ENCODE data around the gene TMEM128.

Gene TMEM128

GRCh38 chr4:4288098-4288497, 40.1 kb upstream of the TMEM128 start:
- no peak overlapping the region for H2AFZ ChIP-seq (ENCODE audit: low read length)
- H3K4me3 ChIP-seq (ENCODE audit: low read depth, low read length, poor library complexity, severe bottlenecking): no peak overlapping the region
- no peak overlapping the region for H3K4me2 ChIP-seq (ENCODE audit: low read length)
- H3K27me3 ChIP-seq (ENCODE audit: insufficient read depth, low read length): no peaks in the 10 kb centered on the region
- peaks cover 22% of the 10 kb centered on the region for H3K79me2 ChIP-seq (ENCODE audit: insufficient read depth, low read length)
- TF ChIP-seq EZH2 (IDR thresholded peaks at IDR 0.05; ENCODE audit: borderline replicate concordance, low read length): no peak
- TF ChIP-seq, protein P1, sequence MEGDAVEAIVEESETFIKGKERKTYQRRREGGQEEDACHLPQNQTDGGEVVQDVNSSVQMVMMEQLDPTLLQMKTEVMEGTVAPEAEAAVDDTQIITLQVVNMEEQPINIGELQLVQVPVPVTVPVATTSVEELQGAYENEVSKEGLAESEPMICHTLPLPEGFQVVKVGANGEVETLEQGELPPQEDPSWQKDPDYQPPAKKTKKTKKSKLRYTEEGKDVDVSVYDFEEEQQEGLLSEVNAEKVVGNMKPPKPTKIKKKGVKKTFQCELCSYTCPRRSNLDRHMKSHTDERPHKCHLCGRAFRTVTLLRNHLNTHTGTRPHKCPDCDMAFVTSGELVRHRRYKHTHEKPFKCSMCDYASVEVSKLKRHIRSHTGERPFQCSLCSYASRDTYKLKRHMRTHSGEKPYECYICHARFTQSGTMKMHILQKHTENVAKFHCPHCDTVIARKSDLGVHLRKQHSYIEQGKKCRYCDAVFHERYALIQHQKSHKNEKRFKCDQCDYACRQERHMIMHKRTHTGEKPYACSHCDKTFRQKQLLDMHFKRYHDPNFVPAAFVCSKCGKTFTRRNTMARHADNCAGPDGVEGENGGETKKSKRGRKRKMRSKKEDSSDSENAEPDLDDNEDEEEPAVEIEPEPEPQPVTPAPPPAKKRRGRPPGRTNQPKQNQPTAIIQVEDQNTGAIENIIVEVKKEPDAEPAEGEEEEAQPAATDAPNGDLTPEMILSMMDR (IDR thresholded peaks at IDR 0.05; ENCODE audit: low read length): no peak
- no peaks in the 10 kb centered on the region for H3K9me2 ChIP-seq (ENCODE audit: low read depth, low read length)
- no peak overlapping the region for H3K9ac ChIP-seq (ENCODE audit: low read length)
- H3F3A ChIP-seq (ENCODE audit: insufficient read depth, low read length): no peaks in the 10 kb centered on the region
- H3K4me1 ChIP-seq (ENCODE audit: insufficient read depth, low read length, severe bottlenecking): peaks cover 39% of the 10 kb centered on the region
- peaks cover 37% of the 10 kb centered on the region for H3K36me3 ChIP-seq (ENCODE audit: insufficient read depth, low read length)
- no peaks in the 10 kb centered on the region for H3K9me3 ChIP-seq (ENCODE audit: low read length)
- H4K20me1 ChIP-seq (ENCODE audit: insufficient read depth, low read length): no peaks in the 10 kb centered on the region
- no peak overlapping the region for H3K27ac ChIP-seq (ENCODE audit: low read depth, low read length, poor library complexity, severe bottlenecking)

DNA sequence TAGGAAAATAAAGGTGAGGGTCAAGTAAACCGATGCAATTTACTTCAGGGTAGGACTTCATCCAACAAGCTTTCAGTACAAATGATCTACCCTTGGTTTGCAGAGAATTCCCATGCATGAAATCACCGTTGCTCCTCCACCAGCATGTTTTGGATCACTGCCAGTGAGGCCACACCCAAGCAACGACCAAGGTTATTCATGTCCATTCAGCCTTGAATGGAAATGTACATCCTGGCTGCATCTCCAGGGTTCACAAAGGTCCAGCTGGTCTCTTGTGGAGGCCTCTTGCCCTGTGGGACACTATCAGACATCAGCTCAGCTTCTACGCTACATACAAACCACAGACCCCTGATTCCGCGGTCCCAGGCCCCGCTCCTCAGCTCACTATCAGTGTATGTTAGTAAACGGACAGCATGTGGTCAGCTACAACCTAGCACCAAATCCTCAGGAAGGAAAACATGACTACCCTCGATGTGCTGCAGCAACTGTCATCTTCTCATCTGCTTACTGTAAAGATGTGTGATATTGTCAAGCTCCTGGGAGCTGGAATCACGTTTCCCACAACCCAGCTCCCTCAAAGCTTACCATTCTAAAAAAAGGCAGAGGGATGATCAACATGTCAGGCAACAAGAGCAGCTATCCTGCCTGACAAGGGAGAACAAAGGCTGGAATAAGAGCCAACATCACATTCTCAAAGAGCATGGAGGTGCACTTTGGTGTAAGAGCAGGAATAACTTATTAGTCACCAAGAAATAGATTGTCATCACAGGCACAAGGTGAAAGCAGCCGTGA, 37.0 kb upstream of the TMEM128 start:
- peaks cover 65% of the 10 kb centered on the region for H3K36me3 ChIP-seq (ENCODE audit: insufficient read depth, low read length)
- H3F3A ChIP-seq (ENCODE audit: insufficient read depth, low read length): no peaks in the 10 kb centered on the region
- no peak overlapping the region; the same call in 1 of the 2 replicates for H3K4me2 ChIP-seq (ENCODE audit: low read length)
- no peaks in the 10 kb centered on the region for H3K9me3 ChIP-seq (ENCODE audit: low read length)
- H3K9me2 ChIP-seq (ENCODE audit: low read depth, low read length): no peaks in the 10 kb centered on the region
- H3K9ac ChIP-seq (ENCODE audit: low read length): no peak overlapping the region
- TF ChIP-seq, protein P1 (IDR thresholded peaks at IDR 0.05; ENCODE audit: low read length): no peak
- no peak for TF ChIP-seq EZH2 (IDR thresholded peaks at IDR 0.05; ENCODE audit: borderline replicate concordance, low read length)
- no peak overlapping the region for H3K27ac ChIP-seq (ENCODE audit: low read depth, low read length, poor library complexity, severe bottlenecking)
- no peaks in the 10 kb centered on the region for H3K27me3 ChIP-seq (ENCODE audit: insufficient read depth, low read length)
- H4K20me1 ChIP-seq (ENCODE audit: insufficient read depth, low read length): no peaks in the 10 kb centered on the region
- H3K4me1 ChIP-seq (ENCODE audit: insufficient read depth, low read length, severe bottlenecking): peaks cover 31% of the 10 kb centered on the region
- H3K4me3 ChIP-seq (ENCODE audit: low read depth, low read length, poor library complexity, severe bottlenecking): no peak overlapping the region
- H3K79me2 ChIP-seq (ENCODE audit: insufficient read depth, low read length): peaks cover 22% of the 10 kb centered on the region
- no peak overlapping the region for H2AFZ ChIP-seq (ENCODE audit: low read length)

DNA sequence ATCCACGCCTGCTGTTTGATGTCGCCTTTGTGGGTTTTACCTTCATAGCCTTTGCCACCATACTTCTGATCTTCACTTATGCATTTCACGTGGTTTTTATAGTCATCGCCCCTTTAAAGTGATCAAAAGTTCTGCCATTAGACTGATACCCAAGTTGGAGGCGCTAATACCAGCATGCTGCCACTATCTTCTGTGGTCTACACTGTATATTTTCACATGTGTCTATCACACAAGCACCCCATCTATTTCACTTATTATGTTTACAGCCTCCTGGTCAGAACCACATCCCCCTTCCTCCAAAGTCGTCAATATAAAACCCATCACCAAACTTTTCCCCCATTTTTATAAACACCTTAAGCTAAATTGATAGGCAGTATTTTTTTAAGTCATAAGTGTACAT, 33.8 kb upstream of the TMEM128 start:
- TF ChIP-seq, protein P1 (IDR thresholded peaks at IDR 0.05; ENCODE audit: low read length): no peak
- TF ChIP-seq EZH2 (IDR thresholded peaks at IDR 0.05; ENCODE audit: borderline replicate concordance, low read length): no peak
- Histone ChIP-seq H2AFZ (ENCODE audit: low read length) (no peak overlapping the region), H3K9me3 (ENCODE audit: low read length) (no peaks in the 10 kb centered on the region), H3K9me2 (ENCODE audit: low read depth, low read length) (no peaks in the 10 kb centered on the region), H3K79me2 (ENCODE audit: insufficient read depth, low read length) (no peaks in the 10 kb centered on the region), H3K9ac (ENCODE audit: low read length) (no peak overlapping the region), H3K36me3 (ENCODE audit: insufficient read depth, low read length) (peaks cover 87% of the 10 kb centered on the region), H3K27me3 (ENCODE audit: insufficient read depth, low read length) (no peaks in the 10 kb centered on the region), H4K20me1 (ENCODE audit: insufficient read depth, low read length) (no peaks in the 10 kb centered on the region), H3K27ac (ENCODE audit: low read depth, low read length, poor library complexity, severe bottlenecking) (no peak overlapping the region), H3F3A (ENCODE audit: insufficient read depth, low read length) (no peaks in the 10 kb centered on the region), H3K4me3 (ENCODE audit: low read depth, low read length, poor library complexity, severe bottlenecking) (no peak overlapping the region), H3K4me1 (ENCODE audit: insufficient read depth, low read length, severe bottlenecking) (peaks cover 15% of the 10 kb centered on the region), H3K4me2 (ENCODE audit: low read length) (no peak overlapping the region)
